ENCODE data around the gene TOP2B.

Gene TOP2B

GRCh38 chr3:25582242-25582641 is 82.5 kb downstream of the TOP2B start:
- DNase-seq (ENCODE audit: low spot score), result no peak

GRCh38 chr3:25581823-25582222 is 82.9 kb downstream of the TOP2B start:
- DNase-seq (ENCODE audit: low spot score), result no peak

GRCh38 chr3:25581335-25581734 is 83.4 kb downstream of the TOP2B start:
- DNase-seq (ENCODE audit: low spot score), result no peak

GRCh38 chr3:25580534-25580933 is 84.2 kb downstream of the TOP2B start:
- DNase-seq (ENCODE audit: low spot score), result no peak

- no peak for DNase-seq (ENCODE audit: low spot score)
Observed at GRCh38 chr3:25578059-25578458, 86.6 kb downstream of the TOP2B start.

- DNase-seq (ENCODE audit: low spot score), result no peak
Observed at GRCh38 chr3:25576831-25577454, 87.8 kb downstream of the TOP2B start.

GRCh38 chr3:25576146-25576545 is 88.6 kb downstream of the TOP2B start:
- no peak for DNase-seq (ENCODE audit: low spot score)

- DNase-seq (ENCODE audit: low spot score), result no peak
Observed at GRCh38 chr3:25575001-25575400, 89.7 kb downstream of the TOP2B start.

- DNase-seq (ENCODE audit: low spot score), result no peak
Observed at GRCh38 chr3:25574172-25574765, 90.4 kb downstream of the TOP2B start.

- no peak for DNase-seq (ENCODE audit: low spot score)
Observed at GRCh38 chr3:25573386-25574171, 91.1 kb downstream of the TOP2B start.

- no peak for DNase-seq (ENCODE audit: low spot score)
Observed at GRCh38 chr3:25572919-25573385, 91.8 kb downstream of the TOP2B start.

- DNase-seq (ENCODE audit: low spot score), result no peak
Observed at GRCh38 chr3:25572336-25572735, 92.4 kb downstream of the TOP2B start.

GRCh38 chr3:25571285-25571684 is 93.4 kb downstream of the TOP2B start:
- DNase-seq (ENCODE audit: low spot score), result no peak

- DNase-seq (ENCODE audit: low spot score), result no peak
Observed at GRCh38 chr3:25568525-25569078, 96.1 kb downstream of the TOP2B start.

GRCh38 chr3:25567806-25568524 is 96.7 kb downstream of the TOP2B start:
- no peak for DNase-seq (ENCODE audit: low spot score)

- DNase-seq (ENCODE audit: low spot score), result no peak
Observed at GRCh38 chr3:25567388-25567787, 97.3 kb downstream of the TOP2B start.

GRCh38 chr3:25566358-25566920 is 98.3 kb downstream of the TOP2B start:
- no peak for DNase-seq (ENCODE audit: low spot score)

GRCh38 chr3:25565807-25566206 is 98.9 kb downstream of the TOP2B start:
- no peak for DNase-seq (ENCODE audit: low spot score)

GRCh38 chr3:25564075-25564474 is 100.6 kb downstream of the TOP2B start:
- DNase-seq (ENCODE audit: low spot score), result no peak

- DNase-seq (ENCODE audit: low spot score), result no peak
Observed at GRCh38 chr3:25563601-25564000, 101.1 kb downstream of the TOP2B start.

- no peak for DNase-seq (ENCODE audit: low spot score)
Observed at GRCh38 chr3:25558796-25559195, 105.9 kb downstream of the TOP2B start.

- DNase-seq (ENCODE audit: low spot score), result peak; percentile 40
Observed at GRCh38 chr3:25558121-25558520, 106.6 kb downstream of the TOP2B start.
